A172 (cell line): ENCODE data around the gene TYK2. TPM values are rescaled to one million over a fixed set of nuclear protein-coding genes. Genes with fewer than 3 reads are reported as not detected.

Source experiments
- DNase-seq: peaks from one replicate; pipeline ENCODE4 v3.0.0-alpha.2; 2015; ENCODE audit warnings: low spot score
- total RNA-seq: library from RNA; depleted of rRNA; stranded (reverse); fragments of >200 nt; shearing (Covaris generic); gene quantifications from 2 replicates; pipeline ENCODE4 v1.2.3, GENCODE V29; 2014

Gene TYK2
- total RNA-seq, 1 experiment from 2014 or later, result 112 TPM

- peak; percentile 89 for DNase-seq
Observed at GRCh38 chr19:10334588-10335351, 45.6 kb downstream of the TYK2 start.

GRCh38 chr19:10333758-10334587 is 46.4 kb downstream of the TYK2 start:
- no peak for DNase-seq

GRCh38 chr19:10332965-10333757 is 47.2 kb downstream of the TYK2 start, which contains the start of gene RAVER1:
Gene RAVER1, minus strand, starts transcription at chr19:10333529. Its CDS starts 22 bp downstream, at chr19:10333507.
- DNase-seq, result peak; percentile 95

DNA sequence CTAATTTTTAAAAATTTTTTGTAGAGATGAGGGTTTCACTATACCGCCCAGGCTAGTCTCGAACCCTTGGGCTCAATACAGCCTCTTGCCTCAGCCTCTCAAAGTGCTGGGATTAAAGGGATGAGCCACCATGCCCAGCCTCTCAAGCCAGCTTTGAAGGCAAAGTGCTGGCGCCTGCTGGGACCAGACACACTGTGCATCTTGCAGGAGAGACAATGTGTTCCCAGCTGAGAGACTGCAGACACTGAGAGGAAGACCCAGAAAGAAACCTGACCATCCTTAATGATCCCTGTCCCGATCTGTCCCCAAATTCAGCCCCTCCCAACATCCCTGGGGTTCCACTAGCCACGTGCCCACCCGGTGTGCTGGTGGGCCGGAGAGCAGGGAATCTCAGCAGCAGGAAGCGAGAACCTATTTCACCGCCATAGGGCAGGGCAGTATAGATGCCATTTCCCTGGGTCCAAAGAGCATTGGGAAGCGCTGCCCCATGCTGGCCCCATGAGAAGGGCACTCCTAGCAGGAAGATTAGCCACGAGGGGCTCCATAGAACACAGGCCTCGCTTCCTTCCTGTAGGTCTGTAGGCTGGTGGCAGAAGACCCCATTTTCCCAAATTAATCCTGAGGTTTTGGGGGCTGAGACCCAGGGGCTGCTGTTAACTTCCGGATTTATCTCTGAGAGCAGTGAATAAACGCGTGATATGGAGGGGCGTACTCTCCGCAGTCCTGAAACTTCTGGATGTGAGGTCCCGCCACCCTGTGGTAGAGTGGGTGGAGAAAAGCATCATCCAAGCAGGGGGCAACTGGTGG is 48.0 kb downstream of the TYK2 start:
- DNase-seq, result no peak

DNA sequence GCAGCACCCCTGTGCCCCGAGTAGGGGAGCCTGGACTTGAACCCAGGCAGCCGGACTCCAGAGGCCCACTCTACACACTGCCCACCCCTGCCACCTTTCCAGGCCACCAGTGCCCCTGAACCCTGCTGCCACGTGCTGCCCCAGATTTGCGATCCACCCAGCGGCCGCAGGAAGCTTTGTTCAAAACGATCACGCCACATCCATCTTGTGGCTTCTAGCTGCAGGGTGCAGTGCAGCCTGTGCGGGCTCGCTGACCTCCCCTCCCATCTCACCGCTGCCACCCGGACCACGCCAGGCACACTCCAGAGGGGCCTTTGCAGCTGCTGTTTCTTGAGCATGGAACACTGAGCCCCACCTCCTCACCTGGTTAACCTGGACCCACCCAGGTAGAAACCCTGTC is 50.8 kb downstream of the TYK2 start:
- DNase-seq, result no peak

DNA sequence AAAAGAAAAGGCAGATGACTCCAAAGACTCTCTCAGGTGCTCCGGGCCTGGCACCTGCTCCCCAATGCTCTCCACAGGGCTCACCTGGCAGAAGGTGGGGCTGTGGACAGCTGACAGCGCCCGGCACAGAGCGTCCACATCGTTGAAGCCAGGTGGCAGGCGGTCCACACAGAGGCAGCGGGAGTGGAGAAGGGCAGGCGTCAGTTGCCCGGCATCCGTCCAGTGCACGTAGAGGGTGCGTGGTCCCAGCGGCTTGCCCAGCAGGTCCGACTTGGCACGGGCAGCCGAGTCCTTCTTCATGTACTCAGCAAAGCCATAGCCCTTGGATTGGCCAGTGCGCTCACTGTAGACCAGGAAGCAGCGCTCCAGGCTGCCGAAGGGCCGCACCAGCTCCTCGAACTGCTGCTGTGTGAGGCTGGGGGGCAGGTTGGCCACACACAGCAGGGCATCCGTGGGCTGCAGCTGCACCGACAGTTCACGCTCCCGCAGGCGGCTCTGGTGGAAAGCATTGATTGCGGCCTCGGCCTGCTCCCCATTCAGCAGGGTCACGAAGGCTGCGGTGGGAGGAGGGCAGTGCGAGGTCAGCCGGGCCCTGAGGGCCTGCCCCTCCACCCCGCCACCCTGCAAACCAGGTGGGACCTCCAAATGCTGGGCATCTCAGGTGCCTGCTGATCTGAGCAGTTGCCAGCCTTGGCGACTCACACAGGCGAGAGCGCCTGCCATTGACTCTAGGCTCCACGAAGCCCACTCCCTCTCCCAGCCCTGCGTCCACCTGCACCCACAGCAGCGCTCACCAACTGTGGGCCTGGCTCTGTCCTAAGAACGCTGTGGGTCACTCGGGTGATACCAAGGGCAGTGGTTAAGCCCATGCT is 51.6 kb downstream of the TYK2 start:
- no peak for DNase-seq

DNA sequence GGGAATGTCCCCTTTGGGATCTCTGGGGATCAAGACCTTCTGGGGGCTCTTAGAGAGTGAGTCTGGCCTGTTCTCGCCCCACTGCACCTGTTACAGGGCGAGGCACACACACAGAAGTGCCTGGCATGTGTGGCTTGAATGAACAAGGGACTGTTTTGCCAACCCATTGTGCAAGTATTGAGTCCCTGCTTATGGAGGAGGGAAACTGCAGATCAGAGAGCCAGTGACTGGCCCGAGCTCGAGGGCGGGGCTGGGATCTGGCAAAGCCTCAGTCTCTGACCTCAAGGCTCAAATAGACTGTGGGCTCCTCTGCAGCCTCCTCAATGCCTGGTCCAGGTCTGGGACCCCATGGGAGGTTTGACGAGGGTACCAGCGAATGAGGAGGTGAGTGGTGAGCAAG is 52.6 kb downstream of the TYK2 start:
- no peak for DNase-seq

- DNase-seq, result no peak
Observed at GRCh38 chr19:10325732-10326131, 54.6 kb downstream of the TYK2 start.

- no peak for DNase-seq
Observed at GRCh38 chr19:10321874-10322835, 58.2 kb downstream of the TYK2 start.

DNA sequence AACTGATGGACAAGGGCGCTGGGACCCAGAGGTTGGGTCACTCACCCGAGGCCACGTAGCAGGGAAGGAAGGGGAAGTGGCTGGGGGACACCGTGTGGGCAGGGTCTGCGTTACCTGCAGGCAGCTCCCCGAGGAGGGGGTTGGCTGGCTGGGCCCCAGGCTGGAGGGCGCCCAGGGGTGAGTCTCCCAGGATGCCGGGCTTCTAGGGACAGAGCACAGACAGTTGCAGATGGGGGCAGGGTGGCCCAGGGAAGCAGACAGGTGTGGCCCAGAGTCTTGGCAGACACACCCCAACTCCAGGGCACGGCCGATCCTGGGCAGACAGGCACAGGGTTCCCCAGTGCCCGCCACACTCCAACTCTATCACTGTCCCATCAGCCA is 59.0 kb downstream of the TYK2 start:
- no peak for DNase-seq

GRCh38 chr19:10320602-10321416 is 59.6 kb downstream of the TYK2 start:
- no peak for DNase-seq

DNA sequence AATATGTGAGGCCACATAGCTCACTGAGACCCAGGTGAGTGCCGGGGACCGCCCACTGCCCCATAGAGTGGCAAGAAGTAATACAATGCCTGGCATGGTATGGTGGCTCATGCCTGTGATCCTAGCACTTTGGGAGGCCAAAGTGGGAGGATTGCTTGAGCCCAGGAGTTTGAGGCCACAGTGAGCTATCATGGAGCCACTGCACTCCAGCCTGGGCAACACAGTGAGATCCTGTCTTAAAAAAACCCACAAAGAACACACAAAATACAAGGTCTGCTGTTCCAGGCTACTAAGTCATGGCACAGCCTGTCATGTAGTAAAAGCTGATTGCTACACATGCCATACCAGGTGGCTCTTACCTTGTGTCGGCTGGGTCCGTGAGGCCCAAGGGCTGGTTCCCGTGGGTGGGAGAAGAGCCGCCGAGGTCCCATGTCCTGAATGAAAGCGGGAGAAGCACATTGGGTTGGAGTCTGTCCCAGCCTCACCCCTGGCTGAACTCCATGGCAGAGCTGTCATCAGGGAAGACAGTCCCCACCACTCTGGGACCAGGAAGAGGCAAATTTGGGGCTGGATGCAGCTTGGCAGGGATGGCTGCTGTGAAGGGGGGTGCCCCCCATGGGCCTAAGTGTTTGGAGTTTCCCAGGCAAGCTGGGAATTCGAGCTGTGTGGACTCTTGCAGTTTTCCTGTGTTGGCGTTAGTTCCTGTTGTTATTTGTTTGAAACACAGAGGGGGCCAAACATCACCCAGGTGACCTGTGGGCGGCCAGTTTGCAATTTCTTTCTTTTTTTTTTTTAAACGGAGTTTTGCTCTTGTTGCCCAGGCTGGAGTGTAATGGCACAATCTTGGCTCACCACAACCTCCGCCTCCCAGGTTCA is 61.3 kb downstream of the TYK2 start:
- DNase-seq, result no peak

DNA sequence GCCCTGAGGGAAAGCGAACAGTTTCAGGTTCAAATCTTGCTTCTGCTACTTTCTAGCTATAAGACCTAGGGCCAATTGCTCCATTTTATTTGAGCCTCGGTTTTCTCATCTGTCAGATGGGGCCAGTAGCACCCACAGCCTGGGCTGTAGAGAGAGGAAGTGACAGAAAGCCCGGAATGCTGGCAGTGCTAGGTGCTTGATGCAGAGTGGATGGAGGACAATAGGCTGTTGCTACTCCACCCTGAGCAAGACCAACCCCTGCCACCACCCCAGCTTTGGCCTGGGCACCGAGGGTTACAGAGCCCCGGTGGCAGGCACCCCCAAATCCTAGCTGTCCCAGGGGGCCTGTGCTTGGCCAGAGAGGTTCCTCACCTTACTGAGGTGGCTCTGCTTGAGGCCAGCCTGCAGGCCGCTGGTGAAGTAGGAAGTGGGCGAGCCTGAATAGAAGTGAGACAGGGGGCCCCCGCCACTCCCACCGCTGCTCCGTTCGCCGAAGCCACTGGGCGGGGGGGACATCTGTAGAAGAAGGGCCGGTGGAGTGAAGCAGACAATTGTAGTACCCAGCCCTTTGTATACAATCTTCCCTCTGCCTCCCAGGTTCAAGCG is 62.4 kb downstream of the TYK2 start:
- no peak for DNase-seq

- DNase-seq, result no peak
Observed at GRCh38 chr19:10317045-10317856, 63.1 kb downstream of the TYK2 start.

DNA sequence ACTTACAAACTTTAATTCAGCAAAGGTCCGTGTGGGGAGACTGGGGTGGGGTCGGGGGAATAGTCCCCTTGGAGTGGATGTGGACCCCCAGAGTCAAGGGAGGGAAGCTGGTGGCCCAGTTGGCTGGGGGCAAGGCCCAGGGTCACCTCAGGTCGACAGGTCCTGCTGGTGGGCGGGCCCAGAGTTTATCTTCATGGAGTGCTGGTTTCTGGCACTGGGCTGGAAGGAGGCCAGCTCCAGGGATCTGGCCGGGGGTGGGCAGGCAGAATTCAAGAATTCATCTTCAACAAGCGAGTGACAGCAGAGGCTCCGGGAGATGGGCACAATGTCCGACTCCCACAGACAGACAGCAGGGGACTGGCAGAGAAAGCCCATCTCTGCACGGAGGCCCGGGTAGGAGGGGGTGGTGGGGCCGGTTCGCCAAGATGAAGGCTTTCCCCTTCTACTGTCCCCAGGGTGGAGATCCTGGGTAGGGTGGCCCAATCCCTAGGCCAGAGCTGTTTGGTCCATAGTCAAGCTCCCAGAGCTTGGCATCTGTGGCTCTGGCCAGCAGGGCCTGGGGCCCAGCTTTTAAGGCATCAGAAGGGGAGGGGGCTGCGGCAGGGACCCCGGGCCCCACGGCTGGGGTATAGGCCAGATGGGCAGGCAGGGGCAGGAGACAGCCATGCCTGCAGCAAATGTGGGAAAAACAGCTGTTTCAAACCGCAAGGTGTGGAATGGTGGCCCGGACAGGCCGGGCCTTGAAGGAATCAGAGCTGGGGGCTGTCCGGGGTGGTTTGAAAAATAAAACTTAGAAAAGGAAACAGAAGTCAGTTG is 63.9 kb downstream of the TYK2 start:
- DNase-seq, result no peak
